Measurements from ENCODE around the gene CXorf58. TPM values are rescaled to one million over a fixed set of nuclear protein-coding genes. Genes with fewer than 3 reads are reported as not detected.

Gene CXorf58
- total RNA-seq, 1 experiment from 2014 or later, result not detected

DNA sequence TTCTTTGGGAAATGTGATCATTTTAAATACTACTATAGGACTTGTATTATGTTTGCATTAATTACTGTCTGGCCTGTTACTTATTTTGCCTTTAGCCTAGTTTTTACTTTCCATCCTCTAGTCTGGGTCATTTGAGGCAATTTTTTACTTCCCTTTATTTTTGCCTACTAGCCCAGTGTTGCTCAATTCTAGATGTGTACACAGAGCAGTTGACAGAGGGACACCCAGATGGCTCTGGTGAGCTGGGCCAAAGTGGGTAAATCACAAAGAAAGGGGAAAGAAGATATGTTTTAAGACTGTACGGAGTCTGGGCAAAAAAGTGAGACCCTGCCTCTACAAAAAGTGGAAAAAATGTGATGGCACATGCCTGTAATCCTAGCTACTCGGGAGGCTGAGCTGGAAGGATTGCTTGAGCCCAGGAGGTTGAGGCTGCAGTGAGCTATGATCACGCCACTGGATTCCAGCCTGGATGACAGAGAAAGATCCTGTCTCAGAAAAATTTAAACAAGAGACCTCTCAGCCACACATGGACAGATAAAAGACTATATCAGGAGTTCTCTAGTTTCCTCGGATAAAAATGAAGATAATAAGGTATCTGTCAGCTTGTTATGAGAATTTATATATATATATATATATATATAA, 35.8 kb upstream of the CXorf58 start:
- no peak for ATAC-seq
- Histone ChIP-seq H3K4me2 (ENCODE audit: low read length) (no peak overlapping the region), H2AFZ (ENCODE audit: low read depth, low read length, poor library complexity, severe bottlenecking) (no peak overlapping the region), H3K4me3 (replicated peaks in 1 of 2; ENCODE audit: low read depth in 1 of 2, low read length in 2 of 2) (no peak overlapping the region), H3K36me3 (ENCODE audit: control insufficient read depth in 1 of 2, insufficient read depth in 2 of 2, low read length in 2 of 2) (no peaks in the 10 kb centered on the region), H3K79me2 (ENCODE audit: insufficient read depth, low read length) (no peaks in the 10 kb centered on the region), H3K4me1 (ENCODE audit: control insufficient read depth in 1 of 2, insufficient read depth in 2 of 2, low read length in 2 of 2) (no peaks in the 10 kb centered on the region), H3K9me2 (ENCODE audit: insufficient read depth) (no peaks in the 10 kb centered on the region), H3K9me3 (ENCODE audit: control insufficient read depth in 1 of 2, insufficient read depth in 1 of 2, low read depth in 1 of 2, low read length in 2 of 2) (no peaks in the 10 kb centered on the region), H4K20me1 (ENCODE audit: insufficient read depth) (no peaks in the 10 kb centered on the region), H3K9ac (ENCODE audit: low read length) (no peak overlapping the region), H3K27ac (ENCODE audit: low read depth, low read length) (no peak overlapping the region), H3K27me3 (ENCODE audit: insufficient read depth, low read length) (no peaks in the 10 kb centered on the region)
- BruUV-seq (replicated peaks), result no TSS peak
- TF ChIP-seq JUND (IDR thresholded peaks at IDR 0.05), result no peak
- TF ChIP-seq, protein P1, sequence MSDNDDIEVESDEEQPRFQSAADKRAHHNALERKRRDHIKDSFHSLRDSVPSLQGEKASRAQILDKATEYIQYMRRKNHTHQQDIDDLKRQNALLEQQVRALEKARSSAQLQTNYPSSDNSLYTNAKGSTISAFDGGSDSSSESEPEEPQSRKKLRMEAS (IDR thresholded peaks at IDR 0.05), result no peak
- TF ChIP-seq POLR2AphosphoS5 (IDR thresholded peaks at IDR 0.05; ENCODE audit: low read depth, low read length), result no peak
- TF ChIP-seq EZH2phosphoT487 (IDR thresholded peaks at IDR 0.05; ENCODE audit: borderline replicate concordance), result no peak
- no peak for TF ChIP-seq SIN3A (IDR thresholded peaks at IDR 0.05; ENCODE audit: low read depth)
- no peak for TF ChIP-seq SRF (IDR thresholded peaks at IDR 0.05; ENCODE audit: low read depth)
- TF ChIP-seq SP1 (IDR thresholded peaks at IDR 0.05; ENCODE audit: low read depth), result no peak
- no peak for TF ChIP-seq POLR2A (IDR thresholded peaks at IDR 0.05; ENCODE audit: borderline replicate concordance, extremely low read depth, insufficient read depth, insufficient read length)
- TF ChIP-seq, protein P2, sequence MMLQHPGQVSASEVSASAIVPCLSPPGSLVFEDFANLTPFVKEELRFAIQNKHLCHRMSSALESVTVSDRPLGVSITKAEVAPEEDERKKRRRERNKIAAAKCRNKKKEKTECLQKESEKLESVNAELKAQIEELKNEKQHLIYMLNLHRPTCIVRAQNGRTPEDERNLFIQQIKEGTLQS (IDR thresholded peaks at IDR 0.05), result no peak
- no peak for TF ChIP-seq EZH2 (IDR thresholded peaks at IDR 0.05)
- no peak for TF ChIP-seq CBX3 (IDR thresholded peaks at IDR 0.05; ENCODE audit: low read depth)
- TF ChIP-seq, protein P3, sequence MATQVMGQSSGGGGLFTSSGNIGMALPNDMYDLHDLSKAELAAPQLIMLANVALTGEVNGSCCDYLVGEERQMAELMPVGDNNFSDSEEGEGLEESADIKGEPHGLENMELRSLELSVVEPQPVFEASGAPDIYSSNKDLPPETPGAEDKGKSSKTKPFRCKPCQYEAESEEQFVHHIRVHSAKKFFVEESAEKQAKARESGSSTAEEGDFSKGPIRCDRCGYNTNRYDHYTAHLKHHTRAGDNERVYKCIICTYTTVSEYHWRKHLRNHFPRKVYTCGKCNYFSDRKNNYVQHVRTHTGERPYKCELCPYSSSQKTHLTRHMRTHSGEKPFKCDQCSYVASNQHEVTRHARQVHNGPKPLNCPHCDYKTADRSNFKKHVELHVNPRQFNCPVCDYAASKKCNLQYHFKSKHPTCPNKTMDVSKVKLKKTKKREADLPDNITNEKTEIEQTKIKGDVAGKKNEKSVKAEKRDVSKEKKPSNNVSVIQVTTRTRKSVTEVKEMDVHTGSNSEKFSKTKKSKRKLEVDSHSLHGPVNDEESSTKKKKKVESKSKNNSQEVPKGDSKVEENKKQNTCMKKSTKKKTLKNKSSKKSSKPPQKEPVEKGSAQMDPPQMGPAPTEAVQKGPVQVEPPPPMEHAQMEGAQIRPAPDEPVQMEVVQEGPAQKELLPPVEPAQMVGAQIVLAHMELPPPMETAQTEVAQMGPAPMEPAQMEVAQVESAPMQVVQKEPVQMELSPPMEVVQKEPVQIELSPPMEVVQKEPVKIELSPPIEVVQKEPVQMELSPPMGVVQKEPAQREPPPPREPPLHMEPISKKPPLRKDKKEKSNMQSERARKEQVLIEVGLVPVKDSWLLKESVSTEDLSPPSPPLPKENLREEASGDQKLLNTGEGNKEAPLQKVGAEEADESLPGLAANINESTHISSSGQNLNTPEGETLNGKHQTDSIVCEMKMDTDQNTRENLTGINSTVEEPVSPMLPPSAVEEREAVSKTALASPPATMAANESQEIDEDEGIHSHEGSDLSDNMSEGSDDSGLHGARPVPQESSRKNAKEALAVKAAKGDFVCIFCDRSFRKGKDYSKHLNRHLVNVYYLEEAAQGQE (IDR thresholded peaks at IDR 0.05; ENCODE audit: low read depth), result no peak
- TF ChIP-seq, protein P4, sequence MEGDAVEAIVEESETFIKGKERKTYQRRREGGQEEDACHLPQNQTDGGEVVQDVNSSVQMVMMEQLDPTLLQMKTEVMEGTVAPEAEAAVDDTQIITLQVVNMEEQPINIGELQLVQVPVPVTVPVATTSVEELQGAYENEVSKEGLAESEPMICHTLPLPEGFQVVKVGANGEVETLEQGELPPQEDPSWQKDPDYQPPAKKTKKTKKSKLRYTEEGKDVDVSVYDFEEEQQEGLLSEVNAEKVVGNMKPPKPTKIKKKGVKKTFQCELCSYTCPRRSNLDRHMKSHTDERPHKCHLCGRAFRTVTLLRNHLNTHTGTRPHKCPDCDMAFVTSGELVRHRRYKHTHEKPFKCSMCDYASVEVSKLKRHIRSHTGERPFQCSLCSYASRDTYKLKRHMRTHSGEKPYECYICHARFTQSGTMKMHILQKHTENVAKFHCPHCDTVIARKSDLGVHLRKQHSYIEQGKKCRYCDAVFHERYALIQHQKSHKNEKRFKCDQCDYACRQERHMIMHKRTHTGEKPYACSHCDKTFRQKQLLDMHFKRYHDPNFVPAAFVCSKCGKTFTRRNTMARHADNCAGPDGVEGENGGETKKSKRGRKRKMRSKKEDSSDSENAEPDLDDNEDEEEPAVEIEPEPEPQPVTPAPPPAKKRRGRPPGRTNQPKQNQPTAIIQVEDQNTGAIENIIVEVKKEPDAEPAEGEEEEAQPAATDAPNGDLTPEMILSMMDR (IDR thresholded peaks at IDR 0.05 in 2 of 3, conservative IDR thresholded peaks at IDR 0.05 in 1 of 3; ENCODE audit: borderline replicate concordance in 1 of 3, insufficient read depth in 1 of 3, low read depth in 2 of 3, low read length in 2 of 3), result no peak
- TF ChIP-seq YY1 (IDR thresholded peaks at IDR 0.05; ENCODE audit: extremely low read depth, insufficient replicate concordance, low read depth, low read length), result no peak
- no peak for DNase-seq (ENCODE audit: low read depth, low spot score)
- POLR2A ChIA-PET, result no interaction called here
- RAD21 ChIA-PET (ENCODE audit: low non-redundant PET in 1 of 2, low total read pairs in 2 of 2, uncharacterized antibody in 2 of 2, unreplicated experiment in 2 of 2), result no interaction called here
- CTCF ChIA-PET, result no interaction called here
- intact Hi-C loops (cut with micrococcal nuclease), result no loop called here

Data from HCT116 (cell line).